SK-N-SH treated with all-trans-retinoic acid at 6 μM for 48 hours (cell line): ENCODE measurements around the gene CP.

ENCODE experiments used
- ARNTL ChIP-seq: fragments of 450-650 bp; formaldehyde crosslinking; IDR thresholded peaks from 2 replicates; pipeline ENCODE4 v1.5.0; 2020; ENCODE audit warnings: low read depth, mild to moderate bottlenecking, moderate library complexity, borderline replicate concordance
- GLIS3 ChIP-seq: fragments of 250-450 bp; sonication (Bioruptor Pico); IDR thresholded peaks from 2 replicates; pipeline ENCODE4 v1.5.0; 2020; ENCODE audit warnings: mild to moderate bottlenecking, moderate library complexity
- ISL1 ChIP-seq: fragments of 250-450 bp; sonication (Bioruptor Pico); IDR thresholded peaks from 2 replicates; pipeline ENCODE4 v2.1.2; 2022; ENCODE audit warnings: mild to moderate bottlenecking, moderate library complexity
- PPARA ChIP-seq: fragments of 250-450 bp; sonication (Bioruptor Pico); IDR thresholded peaks from 2 replicates; pipeline ENCODE4 v1.5.0; 2020; ENCODE audit warnings: mild to moderate bottlenecking, borderline replicate concordance
- SNAI2 ChIP-seq: fragments of 250-450 bp; sonication (Bioruptor Pico); IDR thresholded peaks from 2 replicates; pipeline ENCODE4 v1.5.0; 2020; ENCODE audit warnings: mild to moderate bottlenecking, moderate library complexity
- TCF4 ChIP-seq: fragments of 250-450 bp; sonication (Bioruptor Pico); IDR thresholded peaks from 2 replicates; pipeline ENCODE4 v1.8.0; 2021; ENCODE audit warnings: mild to moderate bottlenecking, moderate library complexity, borderline replicate concordance
- ZC3H10 ChIP-seq: fragments of 250-450 bp; sonication (Bioruptor Pico); IDR thresholded peaks from 2 replicates; pipeline ENCODE4 v1.5.1; 2021; ENCODE audit warnings: mild to moderate bottlenecking, moderate library complexity
- ZFP3 ChIP-seq: fragments of 250-450 bp; sonication (Bioruptor Pico); IDR thresholded peaks from 2 replicates; pipeline ENCODE4 v1.5.0; 2020; ENCODE audit warnings: mild to moderate bottlenecking, moderate library complexity
- ZNF70 ChIP-seq: fragments of 450-650 bp; formaldehyde crosslinking; IDR thresholded peaks from 2 replicates; pipeline ENCODE4 v1.5.0; 2020; ENCODE audit warnings: mild to moderate bottlenecking, moderate library complexity
- TF ChIP-seq, protein P1 (sequence below): fragments of 250-450 bp; sonication (Bioruptor Pico); IDR thresholded peaks from 2 replicates; pipeline ENCODE4 v1.8.0; 2021; ENCODE audit warnings: low read depth, mild to moderate bottlenecking, moderate library complexity, borderline replicate concordance
- TF ChIP-seq, protein P2 (sequence below): fragments of 250-450 bp; sonication (Bioruptor Pico); IDR thresholded peaks from 2 replicates; pipeline ENCODE4 v1.5.1; 2021; ENCODE audit warnings: mild to moderate bottlenecking, moderate library complexity
- TF ChIP-seq, protein P3 (sequence below): fragments of 250-450 bp; sonication (Bioruptor Pico); IDR thresholded peaks from 2 replicates; pipeline ENCODE4 v1.8.0; 2020; ENCODE audit warnings: mild to moderate bottlenecking, moderate library complexity, borderline replicate concordance
- TF ChIP-seq, protein P4 (sequence below): fragments of 250-450 bp; sonication (Bioruptor Pico); IDR thresholded peaks from 2 replicates; pipeline ENCODE4 v1.5.1; 2020; ENCODE audit warnings: low read depth, mild to moderate bottlenecking, moderate library complexity

DNA sequence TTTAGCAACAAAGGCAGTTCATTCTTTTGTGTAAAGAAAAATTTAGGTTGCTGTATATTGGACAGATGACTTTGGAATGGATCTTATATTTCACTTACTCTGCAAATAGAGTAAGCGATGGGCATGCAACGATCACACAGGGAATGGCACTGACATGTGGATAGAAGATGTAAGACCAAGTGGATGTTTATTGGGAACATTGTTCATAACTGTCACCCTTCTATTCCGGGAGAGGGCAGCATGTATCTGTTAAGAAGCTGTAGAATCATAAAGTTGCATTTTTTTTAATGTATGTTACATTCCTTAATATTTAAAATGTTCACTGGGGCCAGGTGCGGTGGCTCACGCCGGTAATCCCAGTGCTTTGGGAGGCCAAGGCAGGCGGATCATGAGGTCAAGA, 51.0 kb downstream of the CP start:
- TF ChIP-seq ZC3H10 (CRISPR knock-in tag) (no peak), GLIS3 (CRISPR knock-in tag) (no peak), ISL1 (CRISPR knock-in tag) (no peak), ZFP3 (CRISPR knock-in tag) (no peak), PPARA (no peak), ZNF70 (CRISPR knock-in tag) (no peak), TCF4 (CRISPR knock-in tag) (no peak), SNAI2 (CRISPR knock-in tag) (no peak), ARNTL (CRISPR knock-in tag) (no peak)
- TF ChIP-seq, protein P1, sequence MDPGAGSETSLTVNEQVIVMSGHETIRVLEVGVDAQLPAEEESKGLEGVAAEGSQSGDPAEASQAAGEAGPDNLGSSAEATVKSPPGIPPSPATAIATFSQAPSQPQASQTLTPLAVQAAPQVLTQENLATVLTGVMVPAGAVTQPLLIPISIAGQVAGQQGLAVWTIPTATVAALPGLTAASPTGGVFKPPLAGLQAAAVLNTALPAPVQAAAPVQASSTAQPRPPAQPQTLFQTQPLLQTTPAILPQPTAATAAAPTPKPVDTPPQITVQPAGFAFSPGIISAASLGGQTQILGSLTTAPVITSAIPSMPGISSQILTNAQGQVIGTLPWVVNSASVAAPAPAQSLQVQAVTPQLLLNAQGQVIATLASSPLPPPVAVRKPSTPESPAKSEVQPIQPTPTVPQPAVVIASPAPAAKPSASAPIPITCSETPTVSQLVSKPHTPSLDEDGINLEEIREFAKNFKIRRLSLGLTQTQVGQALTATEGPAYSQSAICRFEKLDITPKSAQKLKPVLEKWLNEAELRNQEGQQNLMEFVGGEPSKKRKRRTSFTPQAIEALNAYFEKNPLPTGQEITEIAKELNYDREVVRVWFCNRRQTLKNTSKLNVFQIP = no peak
- TF ChIP-seq, protein P2, sequence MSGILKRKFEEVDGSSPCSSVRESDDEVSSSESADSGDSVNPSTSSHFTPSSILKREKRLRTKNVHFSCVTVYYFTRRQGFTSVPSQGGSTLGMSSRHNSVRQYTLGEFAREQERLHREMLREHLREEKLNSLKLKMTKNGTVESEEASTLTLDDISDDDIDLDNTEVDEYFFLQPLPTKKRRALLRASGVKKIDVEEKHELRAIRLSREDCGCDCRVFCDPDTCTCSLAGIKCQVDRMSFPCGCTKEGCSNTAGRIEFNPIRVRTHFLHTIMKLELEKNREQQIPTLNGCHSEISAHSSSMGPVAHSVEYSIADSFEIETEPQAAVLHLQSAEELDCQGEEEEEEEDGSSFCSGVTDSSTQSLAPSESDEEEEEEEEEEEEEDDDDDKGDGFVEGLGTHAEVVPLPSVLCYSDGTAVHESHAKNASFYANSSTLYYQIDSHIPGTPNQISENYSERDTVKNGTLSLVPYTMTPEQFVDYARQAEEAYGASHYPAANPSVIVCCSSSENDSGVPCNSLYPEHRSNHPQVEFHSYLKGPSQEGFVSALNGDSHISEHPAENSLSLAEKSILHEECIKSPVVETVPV = no peak
- TF ChIP-seq, protein P3, sequence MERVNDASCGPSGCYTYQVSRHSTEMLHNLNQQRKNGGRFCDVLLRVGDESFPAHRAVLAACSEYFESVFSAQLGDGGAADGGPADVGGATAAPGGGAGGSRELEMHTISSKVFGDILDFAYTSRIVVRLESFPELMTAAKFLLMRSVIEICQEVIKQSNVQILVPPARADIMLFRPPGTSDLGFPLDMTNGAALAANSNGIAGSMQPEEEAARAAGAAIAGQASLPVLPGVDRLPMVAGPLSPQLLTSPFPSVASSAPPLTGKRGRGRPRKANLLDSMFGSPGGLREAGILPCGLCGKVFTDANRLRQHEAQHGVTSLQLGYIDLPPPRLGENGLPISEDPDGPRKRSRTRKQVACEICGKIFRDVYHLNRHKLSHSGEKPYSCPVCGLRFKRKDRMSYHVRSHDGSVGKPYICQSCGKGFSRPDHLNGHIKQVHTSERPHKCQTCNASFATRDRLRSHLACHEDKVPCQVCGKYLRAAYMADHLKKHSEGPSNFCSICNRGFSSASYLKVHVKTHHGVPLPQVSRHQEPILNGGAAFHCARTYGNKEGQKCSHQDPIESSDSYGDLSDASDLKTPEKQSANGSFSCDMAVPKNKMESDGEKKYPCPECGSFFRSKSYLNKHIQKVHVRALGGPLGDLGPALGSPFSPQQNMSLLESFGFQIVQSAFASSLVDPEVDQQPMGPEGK (CRISPR knock-in tag) = no peak
- TF ChIP-seq, protein P4, sequence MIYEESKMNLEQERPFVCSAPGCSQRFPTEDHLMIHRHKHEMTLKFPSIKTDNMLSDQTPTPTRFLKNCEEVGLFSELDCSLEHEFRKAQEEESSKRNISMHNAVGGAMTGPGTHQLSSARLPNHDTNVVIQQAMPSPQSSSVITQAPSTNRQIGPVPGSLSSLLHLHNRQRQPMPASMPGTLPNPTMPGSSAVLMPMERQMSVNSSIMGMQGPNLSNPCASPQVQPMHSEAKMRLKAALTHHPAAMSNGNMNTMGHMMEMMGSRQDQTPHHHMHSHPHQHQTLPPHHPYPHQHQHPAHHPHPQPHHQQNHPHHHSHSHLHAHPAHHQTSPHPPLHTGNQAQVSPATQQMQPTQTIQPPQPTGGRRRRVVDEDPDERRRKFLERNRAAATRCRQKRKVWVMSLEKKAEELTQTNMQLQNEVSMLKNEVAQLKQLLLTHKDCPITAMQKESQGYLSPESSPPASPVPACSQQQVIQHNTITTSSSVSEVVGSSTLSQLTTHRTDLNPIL (CRISPR knock-in tag) = no peak
